ENCODE results near the gene GSS. TPM values are rescaled to one million over a fixed set of nuclear protein-coding genes. Genes with fewer than 3 reads are reported as not detected.
"Not testable (repeated sequence)": the region's sequence is repeated elsewhere in the genome, so short reads cannot be mapped to it uniquely, and the experiment has no call there.

GSS gene
- total RNA-seq, 1 donor from 2014 or later: 47.9 TPM

GRCh38 chr20:34907616-34908469, 47.8 kb downstream of the GSS start:
- H3K4me1 ChIP-seq: peaks cover 20% of the 10 kb centered on the region
- peak overlapping the region; percentile 47 for H3K27ac ChIP-seq
- intact Hi-C loops (cut with DNase I): no loop called here
- H3K4me3 ChIP-seq: no peak overlapping the region
- no peaks in the 10 kb centered on the region for H3K27me3 ChIP-seq
- DNase-seq (ENCODE audit: extremely low spot score in 2 of 2): no peak
- H3K36me3 ChIP-seq: no peaks in the 10 kb centered on the region
- no peaks in the 10 kb centered on the region for H3K9me3 ChIP-seq
- TF ChIP-seq CTCF (IDR thresholded peaks at IDR 0.05) (no peak), POLR2A (IDR thresholded peaks at IDR 0.05) (no peak), POLR2AphosphoS5 (IDR thresholded peaks at IDR 0.05; ENCODE audit: insufficient read depth in 1 of 2, low read depth in 1 of 2) (peak in 1 of 2 donors; percentile 69)

- H3K4me3 ChIP-seq: no peak overlapping the region
- TF ChIP-seq POLR2A (IDR thresholded peaks at IDR 0.05) (no peak), CTCF (IDR thresholded peaks at IDR 0.05) (no peak), POLR2AphosphoS5 (IDR thresholded peaks at IDR 0.05; ENCODE audit: insufficient read depth in 1 of 2, low read depth in 1 of 2) (no peak)
- H3K27ac ChIP-seq: no peak overlapping the region
- H3K36me3 ChIP-seq: no peaks in the 10 kb centered on the region
- peaks cover 23% of the 10 kb centered on the region for H3K4me1 ChIP-seq
- no peak for DNase-seq (ENCODE audit: extremely low spot score in 2 of 2)
- intact Hi-C loops (cut with DNase I): no loop called here
- no peaks in the 10 kb centered on the region for H3K9me3 ChIP-seq
- no peaks in the 10 kb centered on the region for H3K27me3 ChIP-seq
Measured at GRCh38 chr20:34904202-34904621, 51.4 kb downstream of the GSS start.

GRCh38 chr20:34898731-34899130, 56.9 kb downstream of the GSS start:
- H3K27ac ChIP-seq; H3K27me3 ChIP-seq; H3K36me3 ChIP-seq; H3K4me1 ChIP-seq; DNase-seq (ENCODE audit: extremely low spot score in 2 of 2); H3K9me3 ChIP-seq; H3K4me3 ChIP-seq; intact Hi-C loops (cut with DNase I): not testable (repeated sequence)

- H3K9me3 ChIP-seq; intact Hi-C loops (cut with DNase I); DNase-seq (ENCODE audit: extremely low spot score in 2 of 2); H3K4me3 ChIP-seq; H3K27ac ChIP-seq; H3K36me3 ChIP-seq; H3K4me1 ChIP-seq; H3K27me3 ChIP-seq: not testable (repeated sequence)
Measured at GRCh38 chr20:34898129-34898528, 57.5 kb downstream of the GSS start.

- Histone ChIP-seq H3K27ac (no peak overlapping the region), H3K36me3 (no peaks in the 10 kb centered on the region), H3K27me3 (no peaks in the 10 kb centered on the region), H3K4me3 (no peak overlapping the region), H3K9me3 (no peaks in the 10 kb centered on the region), H3K4me1 (peaks cover 3% of the 10 kb centered on the region)
- intact Hi-C loops (cut with DNase I): no loop called here
- no peak for DNase-seq (ENCODE audit: extremely low spot score in 2 of 2)
- TF ChIP-seq CTCF (IDR thresholded peaks at IDR 0.05) (no peak), POLR2A (IDR thresholded peaks at IDR 0.05) (no peak), POLR2AphosphoS5 (IDR thresholded peaks at IDR 0.05; ENCODE audit: insufficient read depth in 1 of 2, low read depth in 1 of 2) (no peak)
Measured at GRCh38 chr20:34896086-34896621, 59.5 kb downstream of the GSS start.

GRCh38 chr20:34895465-34895864, 60.1 kb downstream of the GSS start:
- no peak for DNase-seq (ENCODE audit: extremely low spot score in 2 of 2)
- Histone ChIP-seq H3K27me3 (no peaks in the 10 kb centered on the region), H3K4me3 (no peak overlapping the region), H3K4me1 (peaks cover 3% of the 10 kb centered on the region), H3K36me3 (no peaks in the 10 kb centered on the region), H3K27ac (no peak overlapping the region), H3K9me3 (no peaks in the 10 kb centered on the region)
- intact Hi-C loops (cut with DNase I): no loop called here
- TF ChIP-seq CTCF (IDR thresholded peaks at IDR 0.05): no peak
- TF ChIP-seq POLR2A (IDR thresholded peaks at IDR 0.05): no peak
- TF ChIP-seq POLR2AphosphoS5 (IDR thresholded peaks at IDR 0.05; ENCODE audit: insufficient read depth in 1 of 2, low read depth in 1 of 2): no peak
